GM21447 (cell line): ENCODE results near the gene B3GAT3.
"Not testable (repeated sequence)": the region's sequence is repeated elsewhere in the genome, so short reads cannot be mapped to it uniquely, and the experiment has no call there.

Source experiments
- ATAC-seq: cut with Tn5 transposase; IDR thresholded peaks from one replicate; pipeline ENCODE4 v1.9.1; 2021; ENCODE audit not compliant: unreplicated experiment

B3GAT3 gene

DNA sequence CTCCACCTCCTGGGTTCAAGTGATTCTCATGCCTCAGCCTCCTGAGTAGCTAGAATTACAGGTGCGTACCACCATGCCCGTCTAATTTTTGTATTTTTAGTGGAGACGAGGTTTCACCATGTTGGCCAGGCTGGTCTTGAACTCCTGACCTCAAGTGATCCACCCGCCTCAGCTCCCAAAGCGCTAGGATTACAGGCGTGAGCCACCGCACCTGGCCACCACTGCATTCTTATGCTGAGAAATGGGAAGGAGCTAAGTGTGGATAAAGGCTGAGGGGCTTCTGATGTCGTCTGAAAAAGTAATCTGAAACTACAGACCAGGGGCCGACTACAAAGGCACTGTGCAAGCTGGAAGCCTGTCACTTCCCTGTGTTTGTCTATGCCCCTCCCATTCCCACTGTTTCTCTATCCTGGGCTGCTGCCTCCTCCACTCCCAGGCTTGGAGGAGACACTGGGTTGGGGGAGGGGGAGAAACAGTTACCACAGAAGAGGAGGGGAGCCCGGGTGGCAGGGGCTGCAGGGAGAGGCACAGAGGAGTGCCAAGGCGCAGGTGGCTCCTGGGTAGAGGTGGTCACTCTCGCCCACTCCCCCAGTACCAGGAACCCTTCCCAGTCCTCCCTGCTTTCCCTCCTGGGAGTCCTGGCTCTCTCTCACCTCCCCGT, 17.2 kb downstream of the B3GAT3 start:
- no peak for ATAC-seq

DNA sequence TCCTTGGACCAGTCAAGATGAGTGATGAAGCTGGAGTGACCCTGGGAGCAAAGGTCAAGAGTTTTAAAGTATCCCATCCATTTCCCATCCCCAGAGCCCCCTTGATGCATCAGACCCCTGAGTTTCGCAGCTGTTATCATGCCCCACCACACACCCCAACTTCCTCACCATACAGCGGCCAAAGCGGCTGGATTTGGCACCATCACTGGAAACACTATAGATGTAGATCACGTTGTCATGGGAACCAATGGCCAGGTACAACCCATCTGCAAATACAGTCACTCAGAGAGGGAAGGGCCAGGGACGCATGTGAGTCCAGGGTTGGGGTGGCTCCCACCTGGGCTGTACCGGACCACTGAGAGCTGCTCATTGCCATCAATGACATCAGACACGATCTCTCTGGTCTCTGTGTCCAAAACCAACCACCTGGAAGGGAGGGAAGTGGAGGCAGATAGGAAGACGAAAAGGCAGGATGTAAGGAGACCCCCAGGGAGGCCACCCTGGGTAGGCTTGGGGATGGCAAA, 17.9 kb downstream of the B3GAT3 start:
- no peak for ATAC-seq

DNA sequence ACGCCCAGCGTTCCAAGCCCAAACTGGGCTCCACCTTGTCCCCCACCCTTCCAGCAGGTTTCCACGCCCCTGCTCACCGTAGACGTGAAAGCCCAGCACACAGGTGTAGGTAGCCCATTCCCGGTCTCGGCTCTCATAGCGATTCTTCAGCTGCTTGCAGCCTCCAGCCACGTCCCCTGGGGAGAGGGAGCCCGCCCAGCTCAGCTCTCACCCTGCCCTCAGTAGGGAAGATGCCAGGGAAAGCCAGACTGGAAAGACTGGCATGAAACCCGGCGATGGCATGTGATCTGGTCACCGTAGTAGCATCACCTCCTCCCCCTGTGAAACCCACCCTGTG, 18.7 kb downstream of the B3GAT3 start:
- ATAC-seq = no peak

DNA sequence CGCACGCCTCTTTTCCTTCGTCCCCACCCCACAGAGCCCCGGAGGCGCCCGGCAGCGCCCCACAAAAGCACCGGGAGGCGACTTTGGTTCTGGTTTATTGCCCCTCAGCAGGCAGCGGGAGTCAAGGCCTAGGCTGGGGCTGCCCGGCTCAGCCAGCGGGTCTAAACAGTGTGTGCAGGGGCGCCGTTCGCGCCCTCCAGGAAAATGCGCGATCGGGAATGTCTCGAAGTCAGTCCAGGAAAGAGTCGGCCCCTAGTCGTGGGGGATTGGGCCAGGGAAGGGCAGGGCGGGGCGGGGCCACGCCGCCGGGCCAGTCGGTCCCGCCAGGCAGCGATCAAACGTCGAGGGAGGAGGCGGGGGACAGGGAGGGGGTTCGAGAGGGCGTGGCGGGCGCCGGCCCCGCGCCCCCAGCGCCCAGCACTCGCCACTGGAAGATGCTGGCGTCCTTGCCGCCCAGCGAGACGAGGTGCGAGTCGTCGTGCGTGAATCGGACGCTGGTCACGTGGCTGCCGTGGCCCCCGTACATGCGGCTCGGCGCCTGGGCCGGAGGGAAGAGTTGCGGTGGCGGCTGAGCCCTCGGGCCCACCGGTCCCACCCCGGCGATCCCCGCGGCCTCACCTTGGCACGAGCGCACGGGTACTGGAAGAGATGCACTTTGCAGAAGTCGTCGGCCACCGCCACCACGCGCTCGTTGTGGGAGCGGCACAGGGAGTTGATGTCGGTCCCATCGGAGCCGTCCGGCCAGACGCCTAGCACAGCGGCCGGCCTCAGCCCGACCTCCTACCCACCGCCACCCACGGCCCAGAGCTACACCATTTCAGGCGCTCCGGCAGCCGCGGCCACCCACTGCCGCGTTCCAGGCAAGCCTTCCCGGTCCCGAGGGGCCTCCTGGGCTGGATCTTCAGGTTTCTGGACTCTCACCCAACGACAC, 19.4 kb downstream of the B3GAT3 start:
- no peak for ATAC-seq

DNA sequence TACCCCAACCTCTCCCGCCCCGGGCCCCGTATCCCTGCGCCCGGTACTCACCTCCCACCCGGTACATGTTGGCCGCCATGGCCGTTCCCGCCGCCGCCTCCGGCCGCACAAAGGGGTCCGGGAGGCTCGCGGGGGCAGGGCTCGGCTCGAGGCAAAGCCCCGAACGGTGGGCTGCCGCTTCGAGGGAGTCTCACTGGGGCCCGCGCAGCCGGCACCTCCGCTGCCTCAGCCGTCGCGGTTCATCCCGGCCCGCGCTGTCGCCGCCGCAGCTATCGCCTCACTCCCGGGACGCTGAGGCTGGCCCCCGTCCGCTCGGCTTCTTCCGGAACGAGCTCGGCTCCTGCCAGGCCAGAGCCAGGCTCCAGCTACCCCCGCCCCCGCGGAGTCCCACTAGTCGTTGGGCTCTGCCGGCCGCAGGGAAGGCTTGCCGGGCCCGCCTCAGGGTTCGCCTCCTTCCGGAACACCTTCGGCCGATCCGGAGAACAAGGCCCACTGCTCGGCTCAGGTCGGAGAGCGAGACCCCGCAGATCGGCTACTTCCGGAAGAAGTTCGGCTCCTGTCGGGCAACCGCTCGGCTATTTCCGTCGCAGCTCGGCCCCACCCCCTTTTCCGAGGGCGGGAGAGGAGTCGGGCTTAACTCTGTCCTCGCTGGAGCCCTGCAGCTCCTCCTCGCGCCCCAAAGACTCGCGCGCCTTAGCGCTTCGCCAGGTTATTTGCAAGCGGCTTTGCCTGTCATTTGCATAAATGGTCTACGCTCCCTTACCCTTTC, 20.2 kb downstream of the B3GAT3 start, which contains the start of gene MTA2:
MTA2 (minus strand) TSS at position 494 of the 769 bp plus-strand sequence; CDS start at position 79, 415 bp downstream.
- peak; percentile 65 for ATAC-seq

DNA sequence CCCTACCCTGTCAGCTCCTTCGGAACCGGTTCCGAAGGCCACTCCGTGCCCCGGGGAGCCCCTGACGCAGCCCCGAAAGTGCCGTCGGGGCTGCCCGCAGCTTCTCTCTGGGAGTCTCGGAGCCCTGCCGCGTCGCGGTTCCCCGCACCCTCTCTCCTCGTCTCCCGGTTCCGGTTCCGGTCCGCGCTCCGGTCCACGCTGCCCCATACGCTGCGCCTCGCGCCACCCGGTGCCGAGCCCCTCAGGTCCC, 20.7 kb downstream of the B3GAT3 start:
- no peak for ATAC-seq

DNA sequence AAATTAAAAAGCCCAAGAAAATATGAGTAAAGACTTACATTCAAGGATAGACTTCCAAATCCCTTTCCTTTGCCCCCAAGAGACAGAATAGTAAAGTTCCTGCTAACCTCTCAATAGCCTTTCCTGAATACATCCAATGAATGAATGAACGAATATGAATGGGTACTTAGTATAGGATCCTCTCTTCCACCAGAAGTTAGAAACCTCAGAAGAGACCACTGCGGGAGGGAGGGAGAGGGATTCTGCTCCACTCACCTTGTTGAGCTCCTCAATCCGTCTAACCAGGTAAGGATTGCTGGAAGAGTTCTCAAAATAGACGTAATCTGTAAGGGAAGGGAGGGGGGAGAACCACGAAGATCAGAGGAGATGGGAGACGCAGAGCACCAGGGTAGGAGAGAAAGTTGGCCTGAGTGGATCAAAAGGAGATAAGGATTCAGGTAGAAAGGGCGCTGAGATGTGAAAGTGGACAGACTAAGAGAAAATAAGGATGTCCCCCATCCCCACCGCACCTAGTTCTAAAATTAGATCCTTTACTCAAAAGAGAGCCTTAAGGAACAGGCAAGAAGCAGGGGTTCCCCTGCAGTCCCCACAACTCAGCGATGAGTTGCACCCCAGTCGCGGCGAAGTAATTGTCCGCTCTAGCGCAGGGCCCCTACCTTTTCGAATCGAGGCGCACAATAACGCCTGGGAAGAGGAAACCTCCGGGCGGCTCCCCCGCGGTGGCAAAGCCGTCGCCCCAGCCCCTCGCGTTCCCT, 21.2 kb downstream of the B3GAT3 start:
- no peak for ATAC-seq

DNA sequence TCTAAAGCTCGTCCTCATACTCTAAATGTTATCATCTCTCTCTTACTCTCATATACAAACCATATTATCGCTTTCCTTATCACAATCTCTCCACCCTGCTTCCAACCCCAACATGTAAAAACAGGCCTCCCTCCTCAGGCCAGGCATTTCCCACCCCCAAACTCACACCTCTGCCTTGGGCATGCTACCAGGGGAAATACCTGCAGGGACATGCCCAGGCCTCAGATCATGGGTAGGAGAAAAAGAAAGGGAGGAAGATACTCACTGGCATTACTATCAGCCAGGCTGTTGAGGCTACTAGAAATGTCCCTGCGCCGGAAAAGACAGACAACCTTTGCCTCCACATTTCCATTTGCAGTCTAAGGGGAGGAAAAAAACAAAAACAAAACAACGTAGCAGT, 21.9 kb downstream of the B3GAT3 start:
- no peak for ATAC-seq

DNA sequence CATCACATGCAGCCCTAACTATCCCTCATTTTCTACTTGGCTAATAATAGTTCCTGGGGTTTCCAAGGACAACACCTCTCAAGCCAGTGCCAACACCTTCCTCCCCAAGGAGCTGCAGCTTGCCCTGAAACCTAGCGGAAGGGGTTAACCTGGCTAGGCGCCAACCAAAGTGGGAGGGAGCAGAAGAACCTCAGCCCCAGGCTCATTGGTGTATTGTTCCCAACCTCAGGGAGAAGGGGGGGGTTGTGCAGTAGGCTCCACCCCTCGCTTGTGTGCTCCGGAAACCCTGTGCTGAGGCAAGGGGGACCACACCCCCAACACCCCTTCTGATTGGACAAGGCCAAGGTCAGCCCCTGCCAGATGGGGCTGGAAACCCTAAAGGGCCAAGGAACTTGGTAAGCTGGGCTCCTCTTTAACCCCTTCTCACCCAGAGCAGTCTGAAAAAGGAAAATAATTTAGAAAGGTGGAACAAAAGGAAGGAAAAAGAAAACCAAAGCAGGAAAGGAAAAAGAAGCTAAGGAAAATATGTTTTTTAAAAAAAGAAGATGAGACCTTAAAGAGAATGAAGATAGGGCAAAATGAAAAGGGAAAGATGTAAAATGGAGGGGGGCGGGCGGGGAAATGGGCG, 22.6 kb downstream of the B3GAT3 start:
- peak; percentile 59 for ATAC-seq

DNA sequence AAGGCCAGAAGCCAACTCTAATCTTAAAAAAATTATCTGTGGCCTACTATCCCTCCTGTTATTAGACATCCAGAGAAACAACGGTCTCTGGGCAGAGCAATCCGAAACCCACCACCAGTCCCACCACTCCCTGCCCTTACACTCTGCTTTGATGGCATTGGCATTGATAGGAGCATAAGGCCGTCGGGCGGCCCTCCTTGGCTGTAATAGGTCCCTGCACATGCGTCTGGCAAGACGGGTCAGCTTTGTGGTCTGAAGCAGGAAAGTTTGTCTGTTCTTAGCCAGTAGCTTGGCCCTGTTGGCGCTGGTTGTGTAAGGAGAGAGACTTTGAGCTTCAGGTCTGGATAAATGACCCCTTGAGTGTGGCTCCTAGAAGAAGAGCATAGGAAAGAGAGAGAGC, 26.7 kb downstream of the B3GAT3 start:
- ATAC-seq = no peak

DNA sequence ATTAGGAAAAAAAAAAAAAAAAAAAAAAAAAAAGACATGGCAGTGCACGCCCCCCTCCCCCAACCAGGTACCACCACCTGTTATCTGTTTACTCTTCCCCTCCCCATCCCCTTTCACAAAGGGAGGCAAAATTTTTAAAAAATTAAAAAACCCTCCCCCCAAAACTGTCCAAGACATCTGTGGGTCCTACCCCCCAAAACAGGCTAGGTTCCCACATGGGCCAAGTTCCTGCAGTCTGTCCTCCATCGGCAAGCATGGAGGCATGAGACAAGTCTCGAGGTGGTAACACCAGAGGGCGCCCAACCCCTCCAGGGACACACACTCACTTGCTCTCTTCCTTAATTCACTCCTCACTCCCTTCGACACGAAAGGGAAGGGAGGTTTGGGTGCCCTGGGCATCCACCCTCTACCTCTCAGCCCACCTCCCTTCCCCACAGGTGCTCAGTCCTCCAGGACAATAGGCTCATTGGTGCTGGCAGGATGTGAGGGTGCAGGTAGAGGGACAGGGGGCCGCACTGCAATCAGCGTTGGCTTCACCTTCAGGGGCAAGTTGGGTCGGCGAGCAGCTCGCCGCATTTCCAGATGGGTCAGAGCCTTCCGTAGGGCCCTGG, 28.2 kb downstream of the B3GAT3 start:
- ATAC-seq = no peak

DNA sequence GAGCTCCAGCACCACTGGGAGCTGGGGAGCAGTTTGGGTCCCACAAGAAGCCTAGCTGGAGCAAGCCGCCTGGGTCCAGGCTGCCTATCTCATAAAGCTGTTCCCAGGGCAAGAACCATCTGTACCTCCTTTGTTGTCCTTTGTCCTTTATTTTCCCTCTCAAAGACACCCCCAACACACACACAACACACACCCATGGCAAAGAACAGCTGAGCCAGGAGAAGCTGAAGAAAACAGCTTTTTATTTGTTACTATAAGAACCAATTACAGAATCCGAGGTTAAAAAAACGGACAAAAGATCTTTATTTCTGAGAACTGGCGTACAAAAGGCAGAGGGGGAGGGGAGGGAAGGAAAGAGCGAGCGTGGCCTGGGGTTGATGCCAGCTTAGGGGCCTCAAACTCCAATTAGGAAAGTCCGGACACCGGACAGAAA, 28.8 kb downstream of the B3GAT3 start:
- ATAC-seq = no peak

DNA sequence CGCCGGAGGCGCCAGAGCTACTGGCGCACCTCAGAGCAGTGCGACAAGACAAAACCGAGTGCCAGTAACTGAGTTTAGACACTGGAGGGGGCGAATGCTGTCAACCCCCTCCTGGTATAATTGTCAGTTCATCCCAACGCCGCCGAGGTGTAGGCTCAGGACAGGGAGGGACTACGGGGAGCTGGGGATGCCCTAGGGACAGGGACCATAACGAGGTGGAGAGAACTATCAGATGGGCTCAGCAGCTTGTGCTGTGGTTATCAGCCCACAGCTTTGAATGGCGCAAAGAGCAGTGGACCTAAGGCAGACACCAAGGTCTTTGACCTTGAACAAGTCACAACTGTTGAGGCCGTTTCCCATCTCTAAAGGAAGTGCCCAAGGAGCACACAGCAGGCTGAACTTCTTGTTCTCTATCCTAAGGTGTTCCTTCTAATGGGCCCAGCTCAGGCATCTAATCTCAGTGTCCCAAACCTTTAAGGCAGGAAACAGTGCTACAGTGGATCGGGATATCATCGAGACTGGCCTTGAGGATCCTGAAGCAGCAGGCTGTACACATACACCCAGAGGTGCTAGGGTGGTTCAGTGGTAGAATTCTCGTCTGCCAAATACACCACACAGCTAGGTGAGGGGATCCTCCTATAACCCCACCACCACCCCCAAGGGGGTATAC, 29.5 kb downstream of the B3GAT3 start:
- peak; percentile 1 for ATAC-seq

DNA sequence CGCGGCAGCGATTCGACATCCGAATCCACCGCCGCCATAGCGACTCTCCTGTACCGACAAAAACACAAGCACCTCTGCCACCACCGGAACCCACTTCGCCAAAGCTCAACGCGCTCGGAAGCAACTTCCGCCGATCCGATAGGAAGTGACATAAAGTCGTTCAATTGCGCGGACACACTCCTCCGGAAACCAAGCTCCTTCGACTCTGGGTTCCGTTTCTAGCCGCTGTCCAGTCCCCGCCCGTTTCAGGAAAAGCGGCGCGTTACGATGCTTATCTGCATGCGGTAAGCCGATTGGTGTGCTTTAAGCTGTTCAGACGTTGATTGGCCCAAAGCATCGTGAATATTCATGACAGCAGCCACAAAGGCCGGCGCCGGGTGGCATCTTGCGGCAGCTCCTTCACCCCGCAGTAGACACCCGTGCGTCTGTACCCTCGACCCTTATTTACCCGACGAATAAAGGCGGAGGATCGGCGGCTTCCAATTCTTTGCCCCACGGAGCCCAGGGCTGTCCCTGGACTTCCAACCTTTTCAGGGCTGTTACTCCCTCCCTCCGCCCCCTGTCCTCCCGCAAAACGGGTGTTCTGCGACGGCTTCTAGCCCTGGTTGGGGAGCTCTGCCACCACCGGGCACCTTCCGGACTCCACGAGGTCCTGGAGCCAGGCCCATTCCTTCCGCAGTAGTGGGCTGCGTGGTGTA, 30.2 kb downstream of the B3GAT3 start, which contains the start of gene TUT1:
TUT1 (minus strand) TSS at position 76 of the 698 bp plus-strand sequence; CDS start at position 38, 38 bp downstream.
- ATAC-seq = peak; percentile 89

DNA sequence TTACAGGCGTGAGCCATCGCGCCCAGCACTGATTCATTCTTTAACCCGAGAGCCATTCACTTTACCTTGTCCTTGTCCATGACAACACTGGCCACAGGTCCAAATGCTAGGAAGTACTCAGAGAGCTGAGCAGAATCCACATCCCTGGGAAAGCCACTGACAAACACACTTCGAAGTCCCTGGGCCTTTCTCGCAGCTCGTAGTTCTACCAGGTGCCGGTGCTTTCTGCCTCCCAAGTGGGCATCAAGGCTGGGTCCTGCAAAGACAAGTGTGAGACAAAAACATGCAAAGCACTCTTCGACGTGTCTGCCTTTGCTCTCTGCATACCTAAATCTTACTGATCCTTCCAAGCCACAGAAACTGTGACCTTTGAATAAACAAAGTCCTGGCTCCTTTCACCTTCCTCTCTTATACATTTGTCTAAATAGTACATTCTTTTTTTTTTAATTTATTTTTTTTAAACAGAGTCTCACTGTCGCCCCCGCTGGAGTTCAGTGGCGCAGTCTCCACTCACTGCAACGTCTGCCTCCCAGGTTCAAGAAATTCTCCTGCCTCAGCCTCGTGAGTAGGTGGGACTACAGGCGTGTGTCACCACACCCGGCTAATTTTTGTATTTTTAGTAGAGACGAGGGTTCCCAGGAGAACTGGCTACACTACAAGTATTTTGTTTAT, 32.7 kb downstream of the B3GAT3 start:
- no peak for ATAC-seq

DNA sequence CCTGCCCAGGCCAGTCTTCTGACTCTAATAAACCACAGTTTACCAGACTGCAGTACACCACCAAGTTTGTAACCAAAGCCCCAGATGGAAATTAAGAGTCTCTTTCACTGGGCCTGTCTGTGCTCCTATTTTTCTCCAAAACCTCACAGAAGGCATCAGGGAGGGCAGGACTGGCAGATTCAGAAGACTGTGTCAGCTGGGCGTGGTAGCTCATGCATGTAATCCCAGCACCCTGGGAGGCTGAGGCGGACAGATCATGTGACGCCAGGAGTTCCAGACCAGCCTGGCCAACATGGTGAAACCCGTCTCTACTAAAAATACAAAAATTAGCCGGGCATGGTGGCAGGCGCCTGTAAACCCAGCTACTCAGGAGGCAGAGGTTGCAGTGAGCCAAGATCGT, 36.4 kb downstream of the B3GAT3 start:
- not testable (repeated sequence) for ATAC-seq

DNA sequence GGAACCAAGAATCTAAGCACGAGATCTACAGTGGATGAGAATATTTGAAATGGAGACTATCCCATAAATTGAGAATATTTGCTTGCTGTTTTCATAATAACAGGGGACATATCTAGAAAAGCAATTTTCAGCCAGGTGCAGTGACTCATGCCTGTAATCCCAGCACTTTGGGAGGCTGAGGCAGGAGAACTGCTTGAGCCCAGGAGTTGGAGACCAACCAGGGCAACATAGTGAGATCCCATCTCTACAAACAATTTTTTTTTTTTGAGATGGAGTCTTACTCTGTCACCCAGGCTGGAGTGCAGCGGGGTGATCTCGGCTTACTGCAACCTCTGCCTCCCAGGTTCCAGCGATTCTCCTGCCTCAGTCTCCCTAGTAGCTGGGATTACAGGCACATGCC, 40.1 kb downstream of the B3GAT3 start:
- not testable (repeated sequence) for ATAC-seq
